K562 (cell line): ENCODE data around the gene CAPN2. TPM values are rescaled to one million over a fixed set of nuclear protein-coding genes. Genes with fewer than 3 reads are reported as not detected.

Experiments
- ATF7 ChIP-seq: fragments of 450-650 bp; IDR thresholded peaks from 2 replicates; pipeline ENCODE4 v1.7.1; 2014; ENCODE audit warnings: mild to moderate bottlenecking, moderate library complexity
- BCL6 ChIP-seq: fragments of 250-450 bp; sonication (Bioruptor Pico); IDR thresholded peaks from 2 replicates; pipeline ENCODE4 v1.4.0; 2020
- ETV1 ChIP-seq: fragments of 450-650 bp; conservative IDR thresholded peaks from 2 replicates; pipeline ENCODE4 v1.6.1; 2016; ENCODE audit warnings: missing genetic modification characterization, control low read depth, low read depth, missing compliant biosample characterization
- HMG20A ChIP-seq: fragments of 450-650 bp; formaldehyde crosslinking; conservative IDR thresholded peaks from 2 replicates; pipeline ENCODE4 v1.4.0; 2020; ENCODE audit warnings: mild to moderate bottlenecking, mixed read lengths
- MCM3 ChIP-seq: fragments of 450-650 bp; IDR thresholded peaks from 2 replicates; pipeline ENCODE4 v1.6.1; 2016
- PHTF2 ChIP-seq: fragments of 250-450 bp; sonication (Bioruptor Pico); IDR thresholded peaks from 2 replicates; pipeline ENCODE4 v1.5.0; 2021; ENCODE audit warnings: mild to moderate bottlenecking
- POLR2A ChIP-seq: fragments of 450-650 bp; conservative IDR thresholded peaks from 2 replicates; pipeline ENCODE4 v1.6.1; 2016
- RFX7 ChIP-seq: fragments of 250-450 bp; sonication (Bioruptor Pico); IDR thresholded peaks from 2 replicates; pipeline ENCODE4 v1.5.1; 2021; ENCODE audit warnings: mild to moderate bottlenecking
- RHOXF2B ChIP-seq: fragments of 250-450 bp; sonication (Bioruptor Pico); conservative IDR thresholded peaks from 2 replicates; pipeline ENCODE4 v1.5.1; 2021
- SIN3A ChIP-seq, 2 experiments: fragments of 150-350 bp in 1 of 2; IDR thresholded peaks; 2 replicates each; pipeline ENCODE4 v1.6.1; 2011 to 2016; ENCODE audit warnings: borderline replicate concordance in 2 of 2, low read depth in 2 of 2, low read length in 2 of 2, mild to moderate bottlenecking in 2 of 2, moderate library complexity in 2 of 2; ENCODE audit not compliant: control insufficient read depth in 1 of 2
- SIN3B ChIP-seq: fragments of 450-650 bp; IDR thresholded peaks from 2 replicates; pipeline ENCODE4 v1.6.1; 2017; ENCODE audit warnings: low read depth, mild to moderate bottlenecking, moderate library complexity
- TAF15 ChIP-seq: fragments of 200-400 bp; formaldehyde crosslinking; IDR thresholded peaks from 2 replicates; pipeline ENCODE4 v1.6.1; 2017; ENCODE audit warnings: mild to moderate bottlenecking, low read depth, low read length, moderate library complexity
- ZBED1 ChIP-seq: IDR thresholded peaks from 2 replicates; pipeline ENCODE4 v1.6.1; 2014
- ZEB2 ChIP-seq: fragments of 450-650 bp; IDR thresholded peaks from 2 replicates; pipeline ENCODE4 v1.6.1; 2016
- ZNF184 ChIP-seq: sonication (generic); formaldehyde crosslinking; IDR thresholded peaks from 2 replicates; pipeline ENCODE4 v1.5.0; 2020; ENCODE audit warnings: missing genetic modification reagents
- ZNF75A ChIP-seq: fragments of 450-650 bp; formaldehyde crosslinking; IDR thresholded peaks from 2 replicates; pipeline ENCODE4 v1.4.0; 2020; ENCODE audit warnings: mild to moderate bottlenecking
- polyA plus RNA-seq, 8 experiments: library from polyadenylated mRNA; depleted of rRNA in 4 of 8; stranded (reverse) in 5 of 8; unstranded in 3 of 8; fragments of >200 nt; fragmentation: Nextera tagmentation in 2 of 8; fragmentation: Illumina TruSeq in 1 of 8; extraction: Ambion mirVana in 2 of 8; extraction: Trizol in 1 of 8; gene quantifications; 2 replicates each; pipeline versions ENCODE4 v1.2.1 to v1.2.3, GENCODE V29; 2011 to 2014; ENCODE audit warnings: inconsistent platforms in 1 of 8, missing spikeins in 1 of 8
- total RNA-seq, 7 experiments: library from RNA; depleted of rRNA in 6 of 7; stranded (reverse); fragments of >200 nt in 6 of 7; fragmentation: Illumina TruSeq in 2 of 7; extraction: Trizol in 2 of 7; gene quantifications; 2 replicates each; pipeline versions ENCODE4 v1.2.1 to v1.2.3, GENCODE V29; 2011 to 2021; ENCODE audit warnings: low replicate concordance in 1 of 7
- TF ChIP-seq, protein P1 (sequence below): fragments of 450-650 bp; IDR thresholded peaks from 2 replicates; pipeline ENCODE4 v1.6.1; 2016; ENCODE audit warnings: low read depth, mild to moderate bottlenecking, moderate library complexity
- TF ChIP-seq, protein P2 (sequence below): fragments of 250-450 bp; sonication (Bioruptor Pico); IDR thresholded peaks from 2 replicates; pipeline ENCODE4 v1.9.0; 2021; ENCODE audit warnings: mild to moderate bottlenecking
- TF ChIP-seq, protein P3 (sequence below): fragments of 250-450 bp; sonication (Bioruptor Pico); IDR thresholded peaks from 2 replicates; pipeline ENCODE4 v1.8.0; 2021; ENCODE audit warnings: moderate library complexity, mild to moderate bottlenecking, inconsistent platforms
- TF ChIP-seq, protein P4 (sequence below): fragments of 450-650 bp; formaldehyde crosslinking; IDR thresholded peaks from 2 replicates; pipeline ENCODE4 v1.4.0; 2020; ENCODE audit warnings: mild to moderate bottlenecking, mixed read lengths

The CAPN2 gene
- total and polyA plus RNA-seq, 9 of the 15 experiments (the other 6 are each of a cell fraction or from before 2014, with no cell fraction given), result 24.6 to 157 (median 101) TPM

DNA sequence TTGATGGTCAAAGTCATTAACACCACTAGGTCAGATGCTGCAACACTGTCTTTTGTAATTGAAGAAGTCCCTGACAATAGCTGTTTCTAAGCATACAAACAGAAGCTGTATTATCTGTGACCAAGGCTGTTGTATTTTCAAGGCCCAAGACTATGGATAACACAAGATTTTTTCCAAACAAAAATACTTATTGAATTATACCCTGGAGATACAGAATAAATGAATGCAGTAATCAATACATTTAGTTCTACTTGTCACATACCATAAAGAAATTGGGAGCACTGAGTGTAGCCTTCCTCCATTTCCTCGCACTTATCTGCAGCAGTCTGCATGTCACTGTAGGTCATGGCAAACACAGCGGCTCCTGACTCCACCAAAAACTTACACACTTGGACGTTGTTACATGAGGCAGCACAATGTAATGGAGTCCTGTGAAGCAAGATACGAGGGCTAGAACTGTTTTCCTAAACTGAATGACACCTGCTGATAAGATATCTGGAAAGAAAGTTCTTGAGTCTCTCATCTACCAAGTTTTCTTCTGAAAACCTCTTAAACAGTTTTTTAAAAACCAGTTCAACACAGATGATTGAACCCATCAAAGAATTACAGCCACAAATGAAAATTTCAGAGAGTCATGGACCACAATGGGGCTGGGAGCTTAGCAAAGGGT lies 76.5 kb downstream of the CAPN2 start (continued):
- TF ChIP-seq, protein P1, sequence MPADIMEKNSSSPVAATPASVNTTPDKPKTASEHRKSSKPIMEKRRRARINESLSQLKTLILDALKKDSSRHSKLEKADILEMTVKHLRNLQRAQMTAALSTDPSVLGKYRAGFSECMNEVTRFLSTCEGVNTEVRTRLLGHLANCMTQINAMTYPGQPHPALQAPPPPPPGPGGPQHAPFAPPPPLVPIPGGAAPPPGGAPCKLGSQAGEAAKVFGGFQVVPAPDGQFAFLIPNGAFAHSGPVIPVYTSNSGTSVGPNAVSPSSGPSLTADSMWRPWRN, result peak; percentile 59
- no peak for TF ChIP-seq SIN3A (IDR thresholded peaks at IDR 0.05; ENCODE audit: borderline replicate concordance in 2 of 2, control insufficient read depth in 1 of 2, low read depth in 2 of 2, low read length in 2 of 2)
- no peak for TF ChIP-seq TAF15
- TF ChIP-seq ZBED1, result 0 out of 2 replicates have a peak, but pooled peaks have one; percentile 59
- peak; percentile 34; the same call in 1 of the 2 replicates for TF ChIP-seq BCL6 (CRISPR knock-in tag)
- no peak for TF ChIP-seq RHOXF2B (CRISPR knock-in tag)
- TF ChIP-seq SIN3B, result no peak
- TF ChIP-seq ZNF75A, result peak; percentile 70; the same call in 1 of the 2 replicates
- no peak for TF ChIP-seq RFX7 (CRISPR knock-in tag)
- TF ChIP-seq HMG20A (CRISPR knock-in tag), result no peak
- peak; percentile 11; the same call in 1 of the 2 replicates for TF ChIP-seq ETV1 (tag)
- no peak; the same call in 1 of the 2 replicates for TF ChIP-seq POLR2A
- TF ChIP-seq, protein P2, sequence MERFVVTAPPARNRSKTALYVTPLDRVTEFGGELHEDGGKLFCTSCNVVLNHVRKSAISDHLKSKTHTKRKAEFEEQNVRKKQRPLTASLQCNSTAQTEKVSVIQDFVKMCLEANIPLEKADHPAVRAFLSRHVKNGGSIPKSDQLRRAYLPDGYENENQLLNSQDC (CRISPR knock-in tag), result no peak
- TF ChIP-seq, protein P3, sequence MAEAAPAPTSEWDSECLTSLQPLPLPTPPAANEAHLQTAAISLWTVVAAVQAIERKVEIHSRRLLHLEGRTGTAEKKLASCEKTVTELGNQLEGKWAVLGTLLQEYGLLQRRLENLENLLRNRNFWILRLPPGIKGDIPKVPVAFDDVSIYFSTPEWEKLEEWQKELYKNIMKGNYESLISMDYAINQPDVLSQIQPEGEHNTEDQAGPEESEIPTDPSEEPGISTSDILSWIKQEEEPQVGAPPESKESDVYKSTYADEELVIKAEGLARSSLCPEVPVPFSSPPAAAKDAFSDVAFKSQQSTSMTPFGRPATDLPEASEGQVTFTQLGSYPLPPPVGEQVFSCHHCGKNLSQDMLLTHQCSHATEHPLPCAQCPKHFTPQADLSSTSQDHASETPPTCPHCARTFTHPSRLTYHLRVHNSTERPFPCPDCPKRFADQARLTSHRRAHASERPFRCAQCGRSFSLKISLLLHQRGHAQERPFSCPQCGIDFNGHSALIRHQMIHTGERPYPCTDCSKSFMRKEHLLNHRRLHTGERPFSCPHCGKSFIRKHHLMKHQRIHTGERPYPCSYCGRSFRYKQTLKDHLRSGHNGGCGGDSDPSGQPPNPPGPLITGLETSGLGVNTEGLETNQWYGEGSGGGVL (CRISPR knock-in tag), result no peak
- TF ChIP-seq ZNF184 (CRISPR knock-in tag), result no peak
- peak; percentile 83 for TF ChIP-seq ATF7
- TF ChIP-seq PHTF2 (CRISPR knock-in tag), result no peak
- TF ChIP-seq, protein P4, sequence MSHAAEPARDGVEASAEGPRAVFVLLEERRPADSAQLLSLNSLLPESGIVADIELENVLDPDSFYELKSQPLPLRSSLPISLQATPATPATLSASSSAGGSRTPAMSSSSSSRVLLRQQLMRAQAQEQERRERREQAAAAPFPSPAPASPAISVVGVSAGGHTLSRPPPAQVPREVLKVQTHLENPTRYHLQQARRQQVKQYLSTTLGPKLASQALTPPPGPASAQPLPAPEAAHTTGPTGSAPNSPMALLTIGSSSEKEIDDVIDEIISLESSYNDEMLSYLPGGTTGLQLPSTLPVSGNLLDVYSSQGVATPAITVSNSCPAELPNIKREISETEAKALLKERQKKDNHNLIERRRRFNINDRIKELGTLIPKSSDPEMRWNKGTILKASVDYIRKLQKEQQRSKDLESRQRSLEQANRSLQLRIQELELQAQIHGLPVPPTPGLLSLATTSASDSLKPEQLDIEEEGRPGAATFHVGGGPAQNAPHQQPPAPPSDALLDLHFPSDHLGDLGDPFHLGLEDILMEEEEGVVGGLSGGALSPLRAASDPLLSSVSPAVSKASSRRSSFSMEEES (CRISPR knock-in tag), result peak; percentile 27
- TF ChIP-seq ZEB2, result peak; percentile 89
- TF ChIP-seq MCM3, result no peak
